Activated T-cell treated with anti-CD3 and anti-CD28 coated beads, Interleukin-2, amount 50 U/mL, for 4 hours (primary cell): ENCODE measurements around the gene C16orf90. TPM values are rescaled to one million over a fixed set of nuclear protein-coding genes. Genes with fewer than 3 reads are reported as not detected.
A peak's percentile ranks its signal among the peaks of the same experiment; 100 is the strongest.

ENCODE experiments used
- ATAC-seq, 2 donors: fragments of 200-7000 bp; cut with Tn5 transposase; one replicate each; pipeline ENCODE4 v1.10.0; 2021
- DNase-seq: peaks from one replicate; pipeline ENCODE4 v3.0.0-alpha.2; 2020
- H3K27me3 Mint-ChIP-seq: one replicate; pipeline ENCODE4 v1.8.0; 2021; ENCODE audit warnings: low read depth, mixed read lengths
- H3K36me3 Mint-ChIP-seq: one replicate; pipeline ENCODE4 v1.8.0; 2022; ENCODE audit warnings: mixed read lengths; ENCODE audit not compliant: insufficient read depth
- H3K4me1 Mint-ChIP-seq: one replicate; pipeline ENCODE4 v1.8.0; 2021; ENCODE audit warnings: low read depth, mixed read lengths
- H3K4me3 Mint-ChIP-seq: one replicate; pipeline ENCODE4 v1.8.0; 2021; ENCODE audit warnings: mild to moderate bottlenecking, moderate library complexity, mixed read lengths
- H3K9me3 Mint-ChIP-seq: one replicate; pipeline ENCODE4 v1.8.0; 2021; ENCODE audit warnings: mixed read lengths
- total RNA-seq, 3 donors: library from RNA; stranded (reverse); gene quantifications; one replicate each; pipeline ENCODE4 v1.2.1, GENCODE V29; 2021

C16orf90 gene
- total RNA-seq, 3 donors from 2014 or later: not detected

- Mint-ChIP-seq H3K9me3 (no peaks in the 10 kb centered on the region), H3K4me1 (peaks cover 18% of the 10 kb centered on the region), H3K27me3 (no peaks in the 10 kb centered on the region), H3K36me3 (peaks cover 2% of the 10 kb centered on the region), H3K4me3 (peak overlapping the region; percentile 33)
- DNase-seq: no peak
- ATAC-seq: no peak
These were observed 40.6 kb downstream of the C16orf90 start for GRCh38 chr16:3454631-3455147.

- Mint-ChIP-seq H3K4me1 (peaks cover 12% of the 10 kb centered on the region), H3K9me3 (no peaks in the 10 kb centered on the region), H3K36me3 (peaks cover 2% of the 10 kb centered on the region), H3K4me3 (peak overlapping the region; percentile 33), H3K27me3 (no peaks in the 10 kb centered on the region)
- DNase-seq: no peak
- no peak for ATAC-seq
These were observed 41.2 kb downstream of the C16orf90 start for GRCh38 chr16:3454093-3454492.

- Mint-ChIP-seq H3K9me3 (peaks cover 4% of the 10 kb centered on the region), H3K27me3 (no peaks in the 10 kb centered on the region), H3K4me1 (peaks cover 23% of the 10 kb centered on the region), H3K36me3 (peaks cover 22% of the 10 kb centered on the region), H3K4me3 (peak overlapping the region; percentile 99)
- peak; percentile 70 for ATAC-seq
- DNase-seq: peak; percentile 18
These were observed 51.3 kb downstream of the C16orf90 start for GRCh38 chr16:3444032-3444388.

Other genes with a start within 250 kb of the C16orf90 start
- gene MEFV, start 238.9 kb downstream of the C16orf90 start, total RNA-seq: under 1 TPM in 1 of 3 donors, not detected in 2; 0.14 TPM
- 10 to 100 TPM; 39.7 to 44.5 (median 41.5) TPM for gene ZNF263, start 212.0 kb downstream of the C16orf90 start, total RNA-seq
- 1 to 10 TPM; 1.7 to 3.2 (median 2.1) TPM for gene TIGD7, start 190.1 kb downstream of the C16orf90 start, total RNA-seq
- gene ZNF75A, start 190.0 kb downstream of the C16orf90 start, total RNA-seq: 10 to 100 TPM; 20.9 to 23.1 (median 21.9) TPM
- gene OR2C1, start 139.6 kb downstream of the C16orf90 start, total RNA-seq: not detected
- gene ZSCAN32, start 94.5 kb downstream of the C16orf90 start, total RNA-seq: 10 to 100 TPM; 12.7 to 13.2 (median 12.7) TPM
- gene ZNF174, start 94.3 kb downstream of the C16orf90 start, total RNA-seq: 1 to 10 TPM; 8.9 to 10.0 (median 9.2) TPM
- gene ZNF597, start 52.0 kb downstream of the C16orf90 start, total RNA-seq: 1 to 10 TPM; 1.2 to 1.5 (median 1.3) TPM
- gene NAA60, start 51.8 kb downstream of the C16orf90 start, total RNA-seq: 10 to 100 TPM; 27.3 to 29.3 (median 27.8) TPM
- 10 to 100 TPM; 12.0 to 15.0 (median 14.8) TPM for gene CLUAP1, start 5.5 kb upstream of the C16orf90 start, total RNA-seq
- gene NLRC3, start 81.9 kb upstream of the C16orf90 start, total RNA-seq: 1 to 10 TPM; 7.8 to 8.3 (median 7.9) TPM
- 1 to 10 TPM; 7.6 to 9.1 (median 8.6) TPM for gene SLX4, start 116.1 kb upstream of the C16orf90 start, total RNA-seq
- 1 to 10 TPM; 3.7 to 4.2 (median 3.9) TPM for gene DNASE1, start 159.2 kb upstream of the C16orf90 start, total RNA-seq
- gene TRAP1, start 222.0 kb upstream of the C16orf90 start, total RNA-seq: 100 to 1,000 TPM; 429 to 526 (median 435) TPM